ENCODE results near the gene PPP1R13L. TPM values are rescaled to one million over a fixed set of nuclear protein-coding genes. Genes with fewer than 3 reads are reported as not detected.

PPP1R13L gene
- polyA plus RNA-seq: 0.74 TPM in 1 of 2 replicates, not detected in the other
- polyA minus RNA-seq: not detected in 2 replicates

- H4K20me1 ChIP-seq (ENCODE audit: insufficient read depth): no peaks in the 10 kb centered on the region
- H3K9ac ChIP-seq (ENCODE audit: low read length): peak within 1 kb of the TSS; percentile 88
- H2AFZ ChIP-seq (ENCODE audit: low read depth, low read length): peak within 1 kb of the TSS; percentile 63
- H3K4me3 ChIP-seq (ENCODE audit: low read length): peak within 1 kb of the TSS; percentile 81
- H3K9me3 ChIP-seq (ENCODE audit: low read length): no peaks in the 10 kb centered on the region
- TF ChIP-seq POLR2AphosphoS5 (IDR thresholded peaks at IDR 0.05) (no peak), TAF1 (IDR thresholded peaks at IDR 0.05; ENCODE audit: low read depth) (no peak), EZH2 (IDR thresholded peaks at IDR 0.05; ENCODE audit: borderline replicate concordance, insufficient read depth, low read length, poor library complexity, severe bottlenecking) (no peak), CTCF (IDR thresholded peaks at IDR 0.05; ENCODE audit: poor library complexity, severe bottlenecking) (no peak), MXI1 (conservative IDR thresholded peaks at IDR 0.05; ENCODE audit: poor library complexity, severe bottlenecking) (no peak), SMC3 (conservative IDR thresholded peaks at IDR 0.05; ENCODE audit: poor library complexity) (no peak), RAD21 (conservative IDR thresholded peaks at IDR 0.05) (no peak), EP300 (conservative IDR thresholded peaks at IDR 0.05; ENCODE audit: poor library complexity, severe bottlenecking) (no peak), REST (IDR thresholded peaks at IDR 0.05; ENCODE audit: borderline replicate concordance) (no peak)
- no peak within 1 kb of the TSS for H3K27ac ChIP-seq (ENCODE audit: low read length)
- H3K27me3 ChIP-seq (ENCODE audit: insufficient read depth, low read depth, low read length): peaks cover 40% of the 10 kb centered on the region
- H3F3A ChIP-seq (ENCODE audit: insufficient read depth, low read length, poor library complexity, severe bottlenecking): no peaks in the 10 kb centered on the region
- H3K4me2 ChIP-seq (ENCODE audit: low read length): peak within 1 kb of the TSS; percentile 79
- no peaks in the 10 kb centered on the region for H3K36me3 ChIP-seq (ENCODE audit: insufficient read depth, low read length)
- H3K9me2 ChIP-seq (ENCODE audit: insufficient read depth, low read length): no peaks in the 10 kb centered on the region
- H3K79me2 ChIP-seq (replicated peaks; ENCODE audit: insufficient read depth, low read length): no peaks in the 10 kb centered on the region
Measured at GRCh38 chr19:45404557-45405434, at the start of gene PPP1R13L. Gene PPP1R13L, minus strand, starts transcription at chr19:45405069. Its CDS starts 6,751 bp downstream, at chr19:45398318.

- Histone ChIP-seq H3K79me2 (replicated peaks; ENCODE audit: insufficient read depth, low read length) (no peaks in the 10 kb centered on the region), H3K4me3 (ENCODE audit: low read length) (no peak overlapping the region), H3F3A (ENCODE audit: insufficient read depth, low read length, poor library complexity, severe bottlenecking) (no peaks in the 10 kb centered on the region), H3K4me2 (ENCODE audit: low read length) (no peak overlapping the region), H2AFZ (ENCODE audit: low read depth, low read length) (no peak overlapping the region), H4K20me1 (ENCODE audit: insufficient read depth) (no peaks in the 10 kb centered on the region), H3K9ac (ENCODE audit: low read length) (no peak overlapping the region), H3K9me3 (ENCODE audit: low read length) (no peaks in the 10 kb centered on the region), H3K27me3 (ENCODE audit: insufficient read depth, low read depth, low read length) (no peaks in the 10 kb centered on the region), H3K9me2 (ENCODE audit: insufficient read depth, low read length) (no peaks in the 10 kb centered on the region), H3K36me3 (ENCODE audit: insufficient read depth, low read length) (no peaks in the 10 kb centered on the region), H3K27ac (ENCODE audit: low read length) (peak overlapping the region; percentile 73)
- no peak for TF ChIP-seq RAD21 (conservative IDR thresholded peaks at IDR 0.05)
Measured at GRCh38 chr19:45451850-45452387, 47.0 kb upstream of the PPP1R13L start.
